Loucy (cell line): Measurements from ENCODE around the gene CMKLR1.

Source experiments
- EZH2phosphoT487 ChIP-seq: fragments of 200-600 bp; IDR thresholded peaks from 2 replicates; pipeline ENCODE4 v1.6.1; 2018; ENCODE audit warnings: antibody characterized with exemption, mild to moderate bottlenecking, moderate library complexity, borderline replicate concordance
- TF ChIP-seq, protein P1 (sequence below): fragments of 200-600 bp; sonication (generic); conservative IDR thresholded peaks from 2 replicates; pipeline ENCODE4 v1.5.1; 2014; ENCODE audit warnings: mild to moderate bottlenecking, antibody characterized with exemption, low read length

DNA sequence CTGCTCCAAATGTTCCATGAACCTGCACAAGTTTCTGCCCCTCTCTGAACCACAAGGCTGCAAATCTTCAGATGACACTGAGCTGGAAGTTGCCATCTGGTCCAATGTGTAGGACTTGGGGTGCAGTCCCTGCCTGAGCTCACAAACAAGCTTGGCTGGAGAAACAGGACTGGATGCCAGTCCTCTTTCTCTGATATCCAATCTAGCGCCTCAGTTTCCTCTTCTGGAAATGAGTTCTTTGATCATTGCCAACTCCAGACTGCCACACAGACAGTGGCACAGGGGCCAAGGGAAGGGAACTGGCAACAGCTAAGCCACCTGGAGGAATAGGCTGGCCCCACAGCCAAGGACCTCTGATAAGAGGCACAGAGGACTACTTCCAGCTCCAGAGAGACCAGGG lies 15.5 kb downstream of the CMKLR1 start:
- TF ChIP-seq, protein P1, sequence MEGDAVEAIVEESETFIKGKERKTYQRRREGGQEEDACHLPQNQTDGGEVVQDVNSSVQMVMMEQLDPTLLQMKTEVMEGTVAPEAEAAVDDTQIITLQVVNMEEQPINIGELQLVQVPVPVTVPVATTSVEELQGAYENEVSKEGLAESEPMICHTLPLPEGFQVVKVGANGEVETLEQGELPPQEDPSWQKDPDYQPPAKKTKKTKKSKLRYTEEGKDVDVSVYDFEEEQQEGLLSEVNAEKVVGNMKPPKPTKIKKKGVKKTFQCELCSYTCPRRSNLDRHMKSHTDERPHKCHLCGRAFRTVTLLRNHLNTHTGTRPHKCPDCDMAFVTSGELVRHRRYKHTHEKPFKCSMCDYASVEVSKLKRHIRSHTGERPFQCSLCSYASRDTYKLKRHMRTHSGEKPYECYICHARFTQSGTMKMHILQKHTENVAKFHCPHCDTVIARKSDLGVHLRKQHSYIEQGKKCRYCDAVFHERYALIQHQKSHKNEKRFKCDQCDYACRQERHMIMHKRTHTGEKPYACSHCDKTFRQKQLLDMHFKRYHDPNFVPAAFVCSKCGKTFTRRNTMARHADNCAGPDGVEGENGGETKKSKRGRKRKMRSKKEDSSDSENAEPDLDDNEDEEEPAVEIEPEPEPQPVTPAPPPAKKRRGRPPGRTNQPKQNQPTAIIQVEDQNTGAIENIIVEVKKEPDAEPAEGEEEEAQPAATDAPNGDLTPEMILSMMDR = no peak
- no peak for TF ChIP-seq EZH2phosphoT487
